Liver (tissue), 3 donors: ENCODE data around the gene VDR.

Experiments used
- ATF3 ChIP-seq: IDR thresholded peaks from 2 replicates; pipeline ENCODE4 v1.6.1; 2016; ENCODE audit warnings: antibody characterized with exemption
- CTCF ChIP-seq: fragments of 150-350 bp; IDR thresholded peaks from 2 replicates; pipeline ENCODE4 v1.5.1; 2017; ENCODE audit warnings: improper control_type of control experiment, low read depth, low read length; ENCODE audit not compliant: missing input control
- EGR1 ChIP-seq, 2 donors: IDR thresholded peaks; 2 replicates each; pipeline ENCODE4 v1.6.1; 2016 to 2018; ENCODE audit warnings: antibody characterized with exemption in 2 of 2, low read depth in 2 of 2
- FOXA1 ChIP-seq: IDR thresholded peaks from 2 replicates; pipeline ENCODE4 v1.6.1; 2016; ENCODE audit warnings: antibody characterized with exemption
- GABPA ChIP-seq, 2 donors: IDR thresholded peaks in 1 of 2; conservative IDR thresholded peaks in 1 of 2; 2 replicates each; pipeline ENCODE4 v1.6.1; 2016; ENCODE audit warnings: antibody characterized with exemption in 2 of 2, mild to moderate bottlenecking in 1 of 2, moderate library complexity in 1 of 2
- HNF4G ChIP-seq: IDR thresholded peaks from 2 replicates; pipeline ENCODE4 v1.6.1; 2016; ENCODE audit warnings: antibody characterized with exemption
- JUND ChIP-seq, 2 donors: IDR thresholded peaks; 2 replicates each; pipeline ENCODE4 v1.6.1; 2016; ENCODE audit warnings: antibody characterized with exemption in 2 of 2
- RAD21 ChIP-seq, 2 donors: IDR thresholded peaks; 2 replicates each; pipeline ENCODE4 v1.6.1; 2016; ENCODE audit warnings: antibody characterized with exemption in 2 of 2, mild to moderate bottlenecking in 2 of 2
- REST ChIP-seq: IDR thresholded peaks from 2 replicates; pipeline ENCODE4 v1.6.1; 2016; ENCODE audit warnings: antibody characterized with exemption, mild to moderate bottlenecking
- RXRA ChIP-seq, 2 donors: IDR thresholded peaks; 2 replicates each; pipeline ENCODE4 v1.6.1; 2017 to 2018; ENCODE audit warnings: antibody characterized with exemption in 2 of 2, mild to moderate bottlenecking in 1 of 2
- TAF1 ChIP-seq: conservative IDR thresholded peaks from 2 replicates; pipeline ENCODE4 v1.6.1; 2016; ENCODE audit warnings: antibody characterized with exemption, mild to moderate bottlenecking
- YY1 ChIP-seq: IDR thresholded peaks from 2 replicates; pipeline ENCODE4 v1.6.1; 2016; ENCODE audit warnings: antibody characterized with exemption, mild to moderate bottlenecking
- ZBTB33 ChIP-seq: IDR thresholded peaks from 2 replicates; pipeline ENCODE4 v1.6.1; 2016; ENCODE audit warnings: antibody characterized with exemption
- donor health status: healthy.
- donor health status: healthy.

- TF ChIP-seq HNF4G (no peak), YY1 (no peak), EGR1 (IDR thresholded peaks at IDR 0.05; ENCODE audit: low read depth in 2 of 2) (no peak), CTCF (no peak), GABPA (IDR thresholded peaks at IDR 0.05 in 1 of 2, conservative IDR thresholded peaks at IDR 0.05 in 1 of 2) (no peak), RXRA (IDR thresholded peaks at IDR 0.05) (no peak), ZBTB33 (no peak), FOXA1 (no peak), JUND (IDR thresholded peaks at IDR 0.05) (no peak), REST (no peak), ATF3 (no peak), RAD21 (IDR thresholded peaks at IDR 0.05) (no peak), TAF1 (no peak)
Observed at GRCh38 chr12:47840571-47840970, 64.2 kb downstream of the VDR start.
